HS-27A (cell line): Measurements from ENCODE around the gene PAEP.
"Not testable (repeated sequence)": the region's sequence is repeated elsewhere in the genome, so short reads cannot be mapped to it uniquely, and the experiment has no call there.

Source experiments
- DNase-seq: peaks from one replicate; pipeline ENCODE4 v3.0.0-alpha.2; 2012; ENCODE audit warnings: low read depth, missing footprints

Gene PAEP

DNA sequence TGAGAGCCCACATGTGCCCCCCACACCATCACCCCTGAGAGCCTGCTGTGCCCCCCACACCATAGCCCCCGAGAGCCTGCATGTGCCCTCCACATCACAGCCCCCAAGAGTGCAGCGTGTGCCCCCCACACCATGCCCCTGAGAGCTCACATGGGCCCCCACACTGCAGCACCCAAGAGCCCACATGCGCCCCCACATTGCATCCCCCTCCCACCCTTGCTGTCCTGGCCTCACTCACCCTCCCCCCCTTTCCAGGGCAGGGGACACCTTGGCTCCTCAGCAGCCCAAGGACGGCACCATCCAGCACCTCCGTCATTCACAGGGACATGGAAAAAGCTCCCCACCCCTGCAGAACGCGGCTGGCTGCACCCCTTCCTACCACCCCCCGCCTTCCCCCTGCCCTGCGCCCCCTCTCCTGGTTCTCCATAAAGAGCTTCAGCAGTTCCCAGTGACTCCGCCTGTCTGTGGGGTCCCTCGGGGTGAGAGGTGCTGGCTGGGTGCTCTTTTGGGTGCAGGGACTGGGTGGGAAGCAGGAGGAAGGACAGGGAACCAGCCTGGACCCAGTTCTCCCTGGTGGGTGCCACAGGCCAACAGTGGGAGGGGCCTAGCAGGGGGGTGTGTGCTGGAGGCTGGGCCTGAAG, 35.3 kb upstream of the PAEP start:
- DNase-seq = no peak

DNA sequence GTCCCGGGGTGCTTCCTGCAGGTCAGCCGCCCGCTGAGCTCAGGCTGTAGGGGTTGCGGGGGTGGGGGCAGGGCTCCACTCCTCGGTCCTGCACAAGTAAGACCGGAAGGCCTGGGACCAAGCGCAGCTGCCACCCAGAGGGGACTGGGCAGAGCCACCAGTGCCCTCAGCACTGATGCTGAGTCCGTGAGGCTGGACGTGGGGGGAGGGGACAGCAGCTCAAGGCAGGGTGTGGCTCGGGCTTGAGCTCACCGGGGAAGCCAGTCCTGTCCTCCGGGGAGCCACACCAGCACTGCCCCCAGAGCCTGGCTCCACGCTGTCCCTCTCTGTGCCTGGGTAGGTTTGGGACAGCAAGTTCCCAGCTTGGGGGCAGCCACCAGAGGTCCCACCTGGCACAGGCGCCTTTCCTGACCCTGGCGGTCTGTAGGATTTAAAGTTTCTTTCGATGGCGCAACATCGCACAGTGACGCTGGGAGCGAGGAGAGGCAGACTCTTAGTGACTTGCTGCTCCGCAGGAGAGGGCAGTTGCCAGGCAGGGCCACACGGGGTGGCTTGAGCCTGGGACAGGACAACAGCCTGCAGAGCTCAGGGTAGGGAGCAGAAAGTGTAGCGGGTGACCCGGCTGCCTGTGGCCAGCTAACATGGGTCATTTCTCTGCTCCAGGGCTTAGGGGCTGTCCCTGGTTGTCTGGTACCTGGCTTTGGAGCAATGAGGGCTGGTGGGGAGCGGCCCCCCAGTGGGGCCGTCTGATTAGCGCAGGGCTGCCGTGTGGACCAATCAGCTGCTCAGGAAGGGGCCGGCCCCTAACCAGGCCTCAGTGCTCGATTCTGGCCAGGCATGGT, 34.6 kb upstream of the PAEP start:
- DNase-seq = no peak

DNA sequence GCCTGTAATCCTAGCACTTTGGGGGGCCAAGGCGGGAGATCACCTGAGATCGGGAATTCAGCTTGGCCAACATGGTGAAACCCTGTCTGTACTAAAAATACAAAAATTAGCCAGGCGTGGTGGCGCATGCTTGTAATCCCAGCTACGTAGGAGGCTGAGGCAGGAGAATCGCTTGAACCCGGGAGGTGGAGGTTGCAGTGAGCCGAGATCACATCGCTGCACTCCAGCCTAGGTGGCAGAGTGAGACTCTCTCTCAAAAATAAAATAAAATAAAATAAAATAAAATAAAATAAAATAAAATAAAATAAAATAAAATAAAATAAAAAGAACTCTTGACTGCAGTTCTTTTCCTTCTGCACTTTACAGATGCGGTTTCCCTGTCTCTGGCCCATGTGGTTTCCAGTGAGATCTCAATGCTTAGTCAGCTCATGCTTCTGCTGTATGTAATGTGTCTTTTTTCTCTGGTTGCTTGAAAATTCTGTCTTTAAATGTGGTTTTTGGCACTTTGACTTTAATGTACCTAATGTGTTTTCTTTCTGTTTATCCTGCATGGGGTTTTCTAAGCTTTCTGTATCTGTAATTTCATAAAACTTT, 32.6 kb upstream of the PAEP start:
- not testable (repeated sequence) for DNase-seq

DNA sequence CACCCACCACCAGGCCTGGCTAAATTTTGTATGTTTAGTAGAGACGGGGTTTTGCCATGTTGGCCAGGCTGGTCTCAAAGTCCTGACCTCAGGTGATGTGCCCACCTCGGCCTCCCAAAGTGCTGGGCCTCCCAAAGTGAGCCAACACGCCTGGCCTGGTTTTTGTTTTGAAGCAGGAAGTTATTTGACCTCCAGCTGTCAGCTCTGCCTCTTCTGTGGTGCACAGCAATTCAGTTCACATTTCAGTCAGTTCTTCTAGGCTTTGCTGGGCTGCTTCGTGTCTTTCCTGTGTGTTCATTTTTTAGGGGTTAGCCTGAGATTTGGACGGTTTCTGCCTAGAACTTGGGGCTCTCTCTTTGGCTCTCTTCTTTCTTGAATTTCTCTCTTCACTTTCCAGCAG, 31.4 kb upstream of the PAEP start:
- DNase-seq = no peak

DNA sequence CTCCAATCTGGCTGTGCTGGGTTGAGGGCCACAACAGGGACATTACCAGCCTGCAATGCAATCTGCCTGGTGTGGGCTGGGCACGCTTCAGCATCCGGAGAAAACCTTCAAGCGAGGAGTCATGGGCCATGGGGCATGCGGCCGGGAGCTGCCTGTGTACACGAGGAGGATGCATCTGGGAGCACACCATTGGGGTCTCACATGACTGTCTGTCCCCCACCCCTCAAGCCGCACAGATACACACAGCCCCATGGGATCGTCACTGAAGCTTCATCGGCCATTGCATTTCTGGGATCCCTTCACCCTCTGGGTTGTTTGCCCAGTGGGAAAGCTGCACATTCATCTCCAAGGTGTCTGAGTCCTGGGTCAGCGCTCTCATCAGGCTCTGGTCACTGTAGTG, 30.5 kb upstream of the PAEP start:
- DNase-seq = no peak

DNA sequence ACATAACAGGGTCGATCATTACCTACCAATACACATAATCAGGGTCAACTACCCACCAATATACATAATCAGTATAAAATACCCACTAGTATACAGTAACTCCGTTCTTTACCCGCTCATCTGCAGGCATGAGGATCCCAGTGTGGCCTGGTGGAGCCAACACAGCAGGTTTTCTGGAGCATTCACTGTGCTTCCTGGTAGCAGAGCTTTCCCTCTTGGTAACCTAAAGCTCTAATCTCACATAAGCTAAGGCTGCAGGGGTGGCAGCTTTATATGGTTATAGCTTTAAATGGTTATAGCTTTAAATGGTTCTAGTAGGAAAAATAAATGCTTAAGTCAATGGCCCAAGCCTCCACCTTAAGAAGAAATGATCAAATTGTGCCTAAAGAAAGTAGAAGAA, 28.4 kb upstream of the PAEP start:
- DNase-seq = no peak

DNA sequence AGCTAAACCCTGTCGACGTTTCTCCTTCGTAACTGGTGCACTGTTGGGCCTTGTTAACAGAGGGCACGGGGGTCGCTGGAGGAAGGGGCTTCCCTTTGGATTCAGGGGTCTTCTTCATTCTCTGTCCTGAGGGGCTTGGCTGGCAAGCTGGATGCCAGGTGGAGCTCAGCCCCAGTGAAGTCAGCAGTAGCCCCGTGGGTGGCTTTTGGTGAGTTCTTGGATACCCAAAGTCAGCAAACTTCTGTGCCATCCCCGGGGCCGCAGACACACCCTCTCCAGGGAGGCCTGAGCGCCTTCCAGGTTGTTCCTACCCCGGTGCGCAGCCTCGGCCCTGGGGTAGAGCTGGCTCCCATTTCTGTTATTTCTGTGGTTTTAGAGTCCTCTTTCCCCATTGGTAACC, 27.9 kb upstream of the PAEP start:
- DNase-seq = no peak

DNA sequence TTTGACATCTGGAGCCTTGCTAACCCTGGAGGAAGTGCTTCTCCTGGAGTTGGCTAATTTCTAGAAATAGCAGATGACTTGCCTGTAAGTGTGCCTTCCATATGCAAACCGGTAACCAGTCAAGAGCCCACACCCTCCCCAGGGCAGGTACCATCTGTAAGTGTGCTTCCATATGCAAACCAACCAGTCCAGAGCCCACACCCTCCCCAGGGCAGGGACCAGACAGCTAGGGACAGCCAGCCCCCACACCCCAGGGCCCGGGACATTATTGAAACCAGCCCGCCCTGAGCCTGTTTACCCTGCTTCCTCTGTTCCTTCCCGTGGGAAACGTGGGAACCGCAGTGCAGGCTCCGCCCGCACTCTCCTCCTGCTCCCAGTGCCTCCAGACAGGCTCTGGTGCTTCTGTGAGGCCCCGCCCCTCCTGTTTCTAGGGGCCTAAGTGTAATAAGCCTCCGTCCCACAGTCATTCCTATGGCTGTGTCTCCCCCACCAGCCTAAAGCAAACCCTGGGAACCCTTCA, 27.3 kb upstream of the PAEP start:
- DNase-seq = not testable (repeated sequence)

DNA sequence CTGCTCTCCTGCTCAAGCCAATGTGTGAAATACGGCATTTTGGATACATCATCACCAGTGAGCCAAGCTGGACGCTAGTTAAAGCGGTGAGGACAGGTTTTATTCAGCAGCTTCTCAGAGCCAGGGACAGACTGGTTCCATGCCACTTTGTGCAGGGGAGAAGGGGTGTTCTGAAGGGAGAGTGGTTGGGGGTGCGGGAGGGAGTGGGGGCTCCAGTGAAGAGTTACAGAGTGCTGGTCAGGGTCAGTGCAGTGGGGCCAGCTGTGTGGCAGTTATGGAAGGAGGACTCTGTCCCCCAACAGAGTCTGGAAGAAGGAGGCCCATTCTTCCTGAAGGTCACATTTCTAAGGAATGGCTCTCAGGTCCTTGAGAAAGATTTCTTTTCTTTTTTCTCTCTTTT, 26.7 kb upstream of the PAEP start:
- DNase-seq = not testable (repeated sequence)

DNA sequence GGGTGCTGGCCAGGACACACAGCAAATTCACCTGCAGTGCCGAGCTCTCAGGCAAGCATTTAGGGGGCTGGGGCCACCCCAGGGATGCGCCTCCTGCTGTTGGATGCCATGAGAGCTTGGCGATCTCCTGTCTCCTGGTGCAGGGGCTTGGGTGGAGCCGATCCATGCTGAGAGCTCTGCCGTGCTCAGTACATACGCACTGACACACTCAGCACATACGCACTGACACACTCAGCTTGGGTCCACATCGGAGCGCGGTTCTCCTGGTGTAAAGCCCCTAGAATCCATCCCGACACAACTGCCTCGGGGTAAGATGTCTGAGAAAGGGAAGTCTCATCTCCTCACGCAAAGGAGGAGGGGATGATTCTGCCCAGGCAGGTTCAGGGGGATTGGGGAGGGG, 25.9 kb upstream of the PAEP start:
- DNase-seq = not testable (repeated sequence)

DNA sequence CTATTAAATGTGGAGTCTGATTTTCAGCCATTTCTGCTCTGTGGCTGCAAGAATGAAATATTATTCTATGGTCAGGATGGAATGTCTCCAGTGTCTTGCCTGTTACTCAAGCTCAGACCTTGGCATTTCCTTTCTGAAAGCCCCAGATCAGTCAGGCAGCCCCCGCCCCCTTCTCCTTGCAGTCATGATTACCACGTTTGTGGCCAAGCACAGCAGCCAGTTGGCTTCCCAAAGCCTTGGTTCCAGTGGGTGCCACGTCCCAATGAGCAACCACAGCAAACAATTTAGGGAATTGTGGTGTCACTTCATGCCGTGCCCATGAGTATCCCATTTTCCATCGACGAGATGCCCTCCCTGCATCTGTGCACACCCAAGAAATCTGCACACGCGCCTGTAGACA, 25.3 kb upstream of the PAEP start:
- no peak for DNase-seq

DNA sequence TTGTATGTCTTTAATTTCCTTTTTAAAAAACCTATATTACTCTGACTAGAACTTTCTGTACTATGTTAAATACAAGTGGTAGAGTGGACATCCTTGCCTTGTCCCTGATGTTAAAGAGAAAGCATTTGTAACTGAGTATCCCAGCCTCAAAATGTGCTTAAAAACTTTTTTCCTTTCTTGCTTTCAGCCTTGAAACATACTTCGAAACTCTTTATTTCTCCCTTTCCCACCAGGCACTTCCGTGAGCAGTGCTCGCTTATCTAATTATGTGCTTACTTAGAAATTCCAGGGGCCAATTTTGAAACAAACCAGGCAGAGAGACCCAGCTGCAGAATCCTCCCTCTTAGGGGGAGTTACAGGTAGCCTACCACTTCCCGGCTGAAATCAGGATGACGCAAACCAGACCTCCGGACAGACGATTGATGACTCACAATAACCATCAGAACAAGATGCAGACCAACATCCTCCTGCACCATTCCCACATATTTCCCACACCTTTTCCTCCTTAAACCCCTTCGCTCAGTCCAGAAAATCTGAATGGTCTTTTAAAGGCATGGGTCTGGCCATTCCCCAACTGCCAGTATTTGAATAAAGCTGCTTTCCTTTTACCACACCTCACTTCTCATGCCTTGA, 18.2 kb upstream of the PAEP start:
- not testable (repeated sequence) for DNase-seq

DNA sequence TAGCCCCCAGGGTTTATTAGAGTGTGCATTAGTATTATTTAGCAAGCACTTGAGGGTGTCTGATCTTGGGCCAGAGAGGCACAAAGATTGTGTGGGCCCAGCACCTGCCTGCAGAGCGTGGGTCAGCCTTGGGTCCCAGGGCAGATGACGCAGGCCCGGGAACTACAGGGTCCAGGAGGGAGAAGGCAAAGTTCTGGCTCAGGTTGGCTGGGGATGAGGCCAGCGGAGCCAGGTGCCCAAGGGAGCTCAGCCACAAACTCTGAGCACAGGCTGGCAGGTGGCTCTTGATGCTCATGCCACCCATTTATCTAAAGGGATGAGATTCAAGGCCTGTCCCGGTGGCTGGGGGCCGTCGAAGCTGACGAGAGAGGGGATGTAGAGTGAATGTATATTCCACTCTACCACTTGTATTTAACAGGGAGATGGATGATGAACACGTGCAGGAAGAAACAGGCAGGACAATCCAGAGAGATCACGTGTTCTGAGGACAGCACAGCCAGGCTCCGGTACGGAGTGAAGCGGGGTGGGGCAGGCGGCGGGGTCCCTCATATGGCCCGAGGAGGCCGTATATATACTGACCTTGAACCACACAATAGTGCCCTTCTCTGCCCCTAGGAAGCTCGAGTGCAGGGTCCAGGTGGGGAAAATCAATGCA, 16.4 kb upstream of the PAEP start:
- no peak for DNase-seq

DNA sequence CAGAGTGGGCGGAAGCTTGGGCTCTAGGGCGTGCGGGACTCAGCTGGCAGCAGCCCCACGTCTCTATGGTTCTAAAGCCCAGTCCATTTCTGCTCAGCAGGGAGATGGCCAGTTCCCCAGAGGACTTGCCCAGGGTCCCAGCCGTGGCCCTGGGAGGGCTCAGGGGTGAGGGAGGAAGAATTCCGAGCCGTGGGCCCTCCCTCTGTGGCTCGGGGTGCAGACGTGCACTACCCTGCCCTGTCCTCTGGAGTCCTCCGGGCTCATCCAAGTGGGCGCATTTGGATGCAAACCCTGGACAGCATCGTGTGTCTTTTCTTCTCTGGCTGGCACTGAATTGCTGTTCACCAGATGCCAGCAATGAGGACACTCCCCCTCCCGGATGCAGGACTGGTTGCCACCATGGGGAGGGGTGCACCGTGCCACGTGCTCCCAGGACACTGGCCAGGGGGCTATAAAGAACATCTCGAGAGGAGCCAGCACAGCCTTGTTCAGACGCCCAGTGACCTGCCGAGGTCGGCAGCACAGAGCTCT, 15.8 kb upstream of the PAEP start, which contains the start of gene OBP2A:
Gene OBP2A, plus strand, starts transcription at position 481 of the 531 bp plus-strand sequence. CDS start 55 bp downstream, outside the sequence.
- not testable (repeated sequence) for DNase-seq

DNA sequence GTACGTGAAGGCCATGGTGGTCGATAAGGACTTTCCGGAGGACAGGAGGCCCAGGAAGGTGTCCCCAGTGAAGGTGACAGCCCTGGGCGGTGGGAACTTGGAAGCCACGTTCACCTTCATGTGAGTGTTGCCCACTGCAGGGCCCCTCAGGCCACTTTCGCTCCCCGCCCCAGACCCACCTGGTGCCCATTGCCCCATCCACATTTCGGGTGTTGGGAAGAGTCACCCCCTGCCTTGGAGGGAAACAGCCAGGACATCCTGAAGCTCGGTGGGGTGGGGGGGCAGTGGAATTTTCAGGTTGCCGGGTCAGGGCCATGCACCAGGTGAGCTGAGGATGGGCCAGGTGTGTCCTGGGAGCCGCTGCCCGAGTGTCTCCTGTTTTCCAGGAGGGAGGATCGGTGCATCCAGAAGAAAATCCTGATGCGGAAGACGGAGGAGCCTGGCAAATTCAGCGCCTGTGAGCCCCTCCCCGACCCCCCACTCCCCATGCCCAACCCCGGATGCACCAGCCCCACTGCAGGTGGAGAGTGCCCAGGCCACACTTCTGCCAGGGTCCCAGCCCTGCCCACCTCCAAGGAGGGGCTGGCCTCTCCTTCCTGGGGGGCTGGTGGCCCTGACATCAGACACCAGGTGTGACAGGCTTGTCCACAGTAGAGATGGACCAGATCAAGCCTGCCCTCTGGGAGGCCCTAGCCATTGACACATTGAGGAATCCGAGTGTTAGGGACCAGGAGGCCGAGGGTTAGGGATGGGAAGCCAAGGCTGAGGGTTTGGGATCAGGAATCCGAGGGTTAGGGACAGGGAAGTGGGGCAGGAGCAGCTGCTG, 14.6 kb upstream of the PAEP start:
- DNase-seq = not testable (repeated sequence)

DNA sequence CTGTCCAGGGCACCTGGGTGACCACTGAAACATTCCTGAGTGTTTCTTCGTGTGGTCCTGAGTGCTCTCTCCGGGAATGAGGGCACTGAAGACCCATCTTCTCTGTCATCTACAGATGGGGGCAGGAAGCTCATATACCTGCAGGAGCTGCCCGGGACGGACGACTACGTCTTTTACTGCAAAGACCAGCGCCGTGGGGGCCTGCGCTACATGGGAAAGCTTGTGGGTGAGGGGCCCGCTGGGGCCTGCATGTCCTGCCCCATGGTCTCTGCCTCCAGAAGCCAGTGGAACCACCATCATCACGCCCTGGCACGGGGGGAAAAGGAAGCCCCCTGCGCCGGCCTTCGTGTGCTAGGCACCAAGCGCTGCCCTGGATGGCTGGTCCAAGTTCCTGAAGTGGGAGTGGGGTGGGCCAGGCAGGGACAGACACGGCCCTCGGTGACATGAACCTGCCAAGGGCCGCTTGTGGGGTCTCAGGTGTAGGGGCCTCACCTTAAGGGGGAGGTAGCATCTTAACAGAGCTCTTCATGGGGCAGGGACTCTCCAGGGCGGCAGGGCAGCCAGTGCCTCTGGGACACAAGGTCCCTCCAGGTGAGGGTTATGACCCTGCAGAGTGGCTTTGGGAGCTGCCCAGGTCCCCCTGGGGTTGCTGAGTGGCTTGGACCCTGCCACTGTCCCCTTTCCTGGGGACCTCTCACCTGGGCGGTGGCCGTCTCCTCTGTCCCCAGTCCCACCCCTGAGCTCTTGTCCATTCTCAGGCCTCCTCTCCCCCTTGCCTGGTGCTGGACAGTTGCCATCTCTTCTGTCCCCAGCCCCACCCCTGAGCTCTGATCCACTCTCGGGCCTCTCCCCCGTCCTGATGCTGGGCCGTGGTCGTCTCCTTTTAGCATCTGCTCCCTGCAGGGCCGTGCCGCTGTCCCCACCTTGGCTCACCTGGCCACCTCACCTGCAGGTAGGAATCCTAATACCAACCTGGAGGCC, 13.5 kb upstream of the PAEP start:
- no peak for DNase-seq

DNA sequence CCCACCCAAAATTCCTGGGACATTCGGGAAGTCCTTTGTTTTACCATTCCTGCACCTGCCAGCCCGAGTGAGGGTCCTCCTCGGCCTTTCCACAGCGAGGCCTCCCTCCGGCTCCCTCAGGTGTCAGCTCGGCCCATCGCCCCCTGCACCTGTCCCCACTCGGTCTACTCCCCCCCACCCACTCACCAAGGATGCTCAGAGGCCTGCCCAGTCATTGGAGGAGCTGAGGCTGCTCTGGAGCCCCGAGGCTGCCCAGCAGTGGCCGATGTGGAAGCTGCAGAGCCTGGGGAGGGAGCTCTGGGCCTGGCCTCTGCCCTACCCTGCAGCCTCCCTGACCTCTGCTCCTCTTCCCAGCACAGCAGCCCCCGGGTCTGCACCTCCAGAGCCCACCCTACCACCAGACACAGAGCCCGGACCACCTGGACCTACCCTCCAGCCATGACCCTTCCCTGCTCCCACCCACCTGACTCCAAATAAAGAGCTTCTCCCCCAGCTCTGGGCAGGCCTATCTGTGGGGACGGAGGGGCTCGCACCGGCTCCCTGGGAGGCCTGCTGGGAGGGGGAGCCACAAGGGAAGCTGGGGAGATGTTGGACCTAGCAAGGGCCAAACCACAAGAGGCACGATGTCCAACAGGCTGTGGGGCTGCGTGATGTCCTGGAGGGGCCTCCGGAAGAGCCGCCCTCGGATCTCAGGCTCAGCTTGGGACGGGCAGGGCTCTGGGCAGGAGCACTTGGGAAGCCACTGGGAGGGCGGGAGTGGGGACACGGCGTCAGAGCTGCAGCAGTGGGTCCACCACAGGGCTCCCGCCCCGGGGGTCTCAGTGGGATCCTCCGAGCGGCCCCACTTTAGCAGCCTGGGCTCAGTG, 11.8 kb upstream of the PAEP start:
- not testable (repeated sequence) for DNase-seq

DNA sequence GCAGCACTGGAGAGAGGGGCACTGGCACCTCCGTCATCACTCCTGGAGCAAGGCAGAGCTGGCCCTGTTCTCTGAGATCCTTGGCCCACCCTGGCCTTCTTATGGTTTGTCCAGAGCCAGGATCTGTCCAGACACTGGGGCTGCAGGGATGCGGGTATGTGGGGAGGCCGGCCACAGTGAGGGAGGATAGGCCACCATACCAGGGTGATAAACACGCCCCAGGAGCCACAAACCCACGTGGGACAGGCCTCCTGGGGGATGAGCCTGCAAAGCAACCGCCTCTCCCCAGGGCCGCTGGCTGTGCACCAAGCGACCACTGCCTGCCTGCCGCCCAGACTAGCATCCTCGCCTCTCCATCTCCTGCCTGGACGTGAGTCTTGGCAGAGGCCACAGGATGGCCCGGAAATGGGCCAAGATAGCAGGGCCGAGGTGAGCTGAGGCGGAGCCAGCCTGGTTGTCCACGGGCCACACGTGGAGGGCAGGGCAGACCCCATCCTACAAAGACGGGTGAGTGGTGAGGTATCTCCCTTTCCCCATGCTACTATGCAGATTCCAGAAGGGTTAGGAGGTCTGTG, 11.1 kb upstream of the PAEP start:
- no peak for DNase-seq
